Measurements from ENCODE around the gene TMEM215.

DNA sequence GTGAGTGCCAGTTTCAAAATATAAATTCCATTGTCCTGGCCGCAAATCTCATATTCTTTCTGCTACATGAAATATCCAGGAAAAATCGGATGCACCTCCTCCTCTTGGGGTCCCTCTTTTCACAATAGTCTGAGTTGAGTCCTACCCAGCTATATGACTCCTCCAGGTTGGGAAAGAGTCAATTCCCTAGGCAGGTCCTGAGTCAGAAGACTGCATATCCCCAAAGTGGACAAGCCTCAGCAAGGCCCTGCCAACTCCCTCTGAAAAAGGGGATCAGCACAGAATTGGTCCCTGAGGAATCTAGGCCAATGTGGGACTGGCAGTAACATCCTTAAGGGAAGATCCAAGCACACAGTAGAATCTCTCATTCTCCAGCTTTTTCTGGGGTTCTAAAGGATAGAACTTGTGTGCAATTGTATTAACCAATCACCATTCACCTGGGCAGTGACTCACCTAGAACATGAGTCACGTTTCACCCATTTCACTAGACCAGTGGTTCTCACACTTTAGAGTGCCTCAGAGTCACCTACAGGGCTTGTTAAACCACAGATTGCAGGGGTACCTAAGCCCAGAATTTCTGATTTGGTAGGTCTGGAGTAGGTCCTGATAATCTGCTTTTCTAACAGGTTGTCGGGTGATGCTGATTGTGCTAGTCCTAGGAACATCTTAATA lies 44.7 kb upstream of the TMEM215 start:
- TF ChIP-seq, protein P1, sequence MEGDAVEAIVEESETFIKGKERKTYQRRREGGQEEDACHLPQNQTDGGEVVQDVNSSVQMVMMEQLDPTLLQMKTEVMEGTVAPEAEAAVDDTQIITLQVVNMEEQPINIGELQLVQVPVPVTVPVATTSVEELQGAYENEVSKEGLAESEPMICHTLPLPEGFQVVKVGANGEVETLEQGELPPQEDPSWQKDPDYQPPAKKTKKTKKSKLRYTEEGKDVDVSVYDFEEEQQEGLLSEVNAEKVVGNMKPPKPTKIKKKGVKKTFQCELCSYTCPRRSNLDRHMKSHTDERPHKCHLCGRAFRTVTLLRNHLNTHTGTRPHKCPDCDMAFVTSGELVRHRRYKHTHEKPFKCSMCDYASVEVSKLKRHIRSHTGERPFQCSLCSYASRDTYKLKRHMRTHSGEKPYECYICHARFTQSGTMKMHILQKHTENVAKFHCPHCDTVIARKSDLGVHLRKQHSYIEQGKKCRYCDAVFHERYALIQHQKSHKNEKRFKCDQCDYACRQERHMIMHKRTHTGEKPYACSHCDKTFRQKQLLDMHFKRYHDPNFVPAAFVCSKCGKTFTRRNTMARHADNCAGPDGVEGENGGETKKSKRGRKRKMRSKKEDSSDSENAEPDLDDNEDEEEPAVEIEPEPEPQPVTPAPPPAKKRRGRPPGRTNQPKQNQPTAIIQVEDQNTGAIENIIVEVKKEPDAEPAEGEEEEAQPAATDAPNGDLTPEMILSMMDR (IDR thresholded peaks at IDR 0.05) = no peak
- TF ChIP-seq EP300 (IDR thresholded peaks at IDR 0.05; ENCODE audit: low read depth) (no peak), POLR2A (IDR thresholded peaks at IDR 0.05) (no peak)
